Gastrocnemius medialis (tissue), 4 donors: Measurements from ENCODE around the gene DAW1.

ENCODE experiments used
- CTCF ChIP-seq, 5 experiments: fragments of 450-650 bp in 3 of 5; fragments of 200-600 bp in 2 of 5; sonication (generic) in 2 of 5; IDR thresholded peaks in 4 of 5; conservative IDR thresholded peaks in 1 of 5; 1 replicate in 4 of 5; 2 replicates in 1 of 5; pipeline ENCODE4 v1.5.1; 2016 to 2019; ENCODE audit warnings: antibody characterized with exemption in 5 of 5, mild to moderate bottlenecking in 3 of 5, moderate library complexity in 3 of 5
- POLR2A ChIP-seq, 2 donors: fragments of 450-650 bp; IDR thresholded peaks; one replicate each; pipeline ENCODE4 v1.6.1; 2017; ENCODE audit warnings: antibody characterized with exemption in 2 of 2, mild to moderate bottlenecking in 2 of 2, moderate library complexity in 2 of 2

DNA sequence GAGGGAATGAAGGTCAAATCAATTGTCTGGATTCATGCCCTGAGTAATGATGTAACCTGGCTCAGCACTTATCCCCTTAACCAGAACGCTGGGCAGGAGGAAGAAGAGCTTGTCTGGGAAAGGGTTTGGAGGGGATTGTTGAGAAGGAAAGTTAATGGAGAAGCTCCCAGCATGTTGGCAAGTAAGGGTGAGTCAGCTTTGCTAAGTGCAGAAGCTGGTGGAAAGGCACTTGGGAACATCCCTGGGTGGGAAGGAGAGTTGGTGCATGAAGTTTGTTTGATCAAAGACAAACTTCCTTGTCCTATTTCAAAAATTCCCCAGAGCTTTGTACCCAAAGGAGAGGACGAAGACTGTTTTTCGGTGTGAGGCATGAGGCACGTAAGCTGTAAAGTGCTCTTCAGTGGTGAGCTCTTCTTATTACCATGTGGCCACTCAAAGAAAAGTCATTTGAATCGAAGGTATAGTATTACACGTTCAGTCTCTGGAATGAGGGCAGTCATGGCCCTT is 17.6 kb upstream of the DAW1 start:
- no peak for TF ChIP-seq CTCF (IDR thresholded peaks at IDR 0.05 in 4 of 5, conservative IDR thresholded peaks at IDR 0.05 in 1 of 5)
- TF ChIP-seq POLR2A (IDR thresholded peaks at IDR 0.05) = no peak
